GM21717 (cell line): ENCODE measurements around the gene VPS50.
"Not testable (repeated sequence)": the region's sequence is repeated elsewhere in the genome, so short reads cannot be mapped to it uniquely, and the experiment has no call there.

Experiments
- ATAC-seq: cut with Tn5 transposase; IDR thresholded peaks from one replicate; pipeline ENCODE4 v1.9.1; 2021; ENCODE audit warnings: mild to moderate bottlenecking, moderate library complexity; ENCODE audit not compliant: unreplicated experiment

VPS50 gene

GRCh38 chr7:93326291-93326690 is 94.1 kb downstream of the VPS50 start:
- not testable (repeated sequence) for ATAC-seq

- ATAC-seq: no peak
Measured at GRCh38 chr7:93327006-93327633, 95.0 kb downstream of the VPS50 start.

- no peak for ATAC-seq
Measured at GRCh38 chr7:93331706-93332105, 99.5 kb downstream of the VPS50 start.

- no peak for ATAC-seq
Measured at GRCh38 chr7:93332172-93332571, 100.0 kb downstream of the VPS50 start.

GRCh38 chr7:93337052-93337451 is 104.9 kb downstream of the VPS50 start:
- no peak for ATAC-seq

- ATAC-seq: not testable (repeated sequence)
Measured at GRCh38 chr7:93342178-93342577, 110.0 kb downstream of the VPS50 start.

GRCh38 chr7:93350338-93350737 is 118.2 kb downstream of the VPS50 start:
- ATAC-seq: no peak

GRCh38 chr7:93352881-93353280 is 120.7 kb downstream of the VPS50 start:
- ATAC-seq: no peak

GRCh38 chr7:93354815-93355214 is 122.6 kb downstream of the VPS50 start:
- no peak for ATAC-seq

- no peak for ATAC-seq
Measured at GRCh38 chr7:93359520-93360198, 127.5 kb downstream of the VPS50 start.

GRCh38 chr7:93361853-93362252 is 129.7 kb downstream of the VPS50 start:
- ATAC-seq: no peak

- ATAC-seq: no peak
Measured at GRCh38 chr7:93364806-93365205, 132.6 kb downstream of the VPS50 start.

- no peak for ATAC-seq
Measured at GRCh38 chr7:93365341-93365740, 133.2 kb downstream of the VPS50 start.

GRCh38 chr7:93366816-93367215 is 134.7 kb downstream of the VPS50 start:
- ATAC-seq: no peak

- no peak for ATAC-seq
Measured at GRCh38 chr7:93367254-93367653, 135.1 kb downstream of the VPS50 start.

- ATAC-seq: not testable (repeated sequence)
Measured at GRCh38 chr7:93370937-93371336, 138.8 kb downstream of the VPS50 start.

GRCh38 chr7:93373537-93373936 is 141.4 kb downstream of the VPS50 start:
- ATAC-seq: no peak

- ATAC-seq: peak; percentile 88
Measured at GRCh38 chr7:93374345-93374940, 142.3 kb downstream of the VPS50 start.

GRCh38 chr7:93375603-93376002 is 143.4 kb downstream of the VPS50 start:
- ATAC-seq: peak; percentile 42

GRCh38 chr7:93378131-93378760 is 146.1 kb downstream of the VPS50 start:
- no peak for ATAC-seq

GRCh38 chr7:93382362-93382761 is 150.2 kb downstream of the VPS50 start:
- ATAC-seq: no peak

GRCh38 chr7:93390660-93391059 is 158.5 kb downstream of the VPS50 start:
- no peak for ATAC-seq
